ENCODE results near the gene AOPEP.

The AOPEP gene

DNA sequence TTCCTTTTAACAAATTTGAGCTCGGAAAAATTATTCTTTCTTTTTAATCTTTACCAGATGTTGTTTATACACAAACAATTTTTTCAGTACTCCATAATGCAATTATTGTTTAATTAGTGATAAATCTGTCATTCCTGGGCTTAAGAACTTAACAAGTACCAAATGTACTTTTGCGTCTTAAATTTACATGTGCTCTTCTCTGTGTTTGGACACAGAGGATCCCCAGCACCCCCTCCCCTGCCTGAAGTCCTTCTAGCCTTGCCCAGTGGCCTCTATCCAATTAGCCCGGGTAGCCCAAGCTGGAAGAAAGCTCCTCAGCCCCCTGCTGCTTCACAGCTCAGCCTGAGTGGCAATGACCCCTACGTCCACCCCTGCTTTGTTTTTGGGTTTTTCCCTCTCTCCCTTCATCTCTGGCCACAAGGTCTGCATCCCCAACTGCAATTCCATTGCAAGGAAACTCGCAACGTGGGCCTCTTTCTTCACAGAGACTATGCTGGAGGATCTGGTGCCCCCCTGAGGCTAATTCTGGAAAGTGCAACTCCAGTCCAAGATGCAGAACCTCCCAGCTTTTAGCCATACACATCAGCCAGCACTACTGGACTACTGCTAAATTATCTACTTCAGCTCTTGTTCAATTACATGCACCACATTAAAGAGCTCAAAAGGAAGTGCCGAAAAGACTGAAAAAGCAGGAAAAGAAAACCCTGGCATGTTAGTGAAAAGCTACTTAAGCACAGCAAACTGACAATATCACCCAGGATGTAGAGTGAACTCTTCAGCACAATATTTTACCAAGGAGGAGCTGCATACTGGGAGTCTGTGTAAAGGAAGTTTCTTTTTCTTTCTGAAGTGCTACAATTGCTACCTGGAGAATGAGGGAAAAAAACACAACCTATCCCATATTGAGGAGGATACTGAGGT is 404.8 kb downstream of the AOPEP start:
- peak; percentile 54 to 58 for DNase-seq

DNA sequence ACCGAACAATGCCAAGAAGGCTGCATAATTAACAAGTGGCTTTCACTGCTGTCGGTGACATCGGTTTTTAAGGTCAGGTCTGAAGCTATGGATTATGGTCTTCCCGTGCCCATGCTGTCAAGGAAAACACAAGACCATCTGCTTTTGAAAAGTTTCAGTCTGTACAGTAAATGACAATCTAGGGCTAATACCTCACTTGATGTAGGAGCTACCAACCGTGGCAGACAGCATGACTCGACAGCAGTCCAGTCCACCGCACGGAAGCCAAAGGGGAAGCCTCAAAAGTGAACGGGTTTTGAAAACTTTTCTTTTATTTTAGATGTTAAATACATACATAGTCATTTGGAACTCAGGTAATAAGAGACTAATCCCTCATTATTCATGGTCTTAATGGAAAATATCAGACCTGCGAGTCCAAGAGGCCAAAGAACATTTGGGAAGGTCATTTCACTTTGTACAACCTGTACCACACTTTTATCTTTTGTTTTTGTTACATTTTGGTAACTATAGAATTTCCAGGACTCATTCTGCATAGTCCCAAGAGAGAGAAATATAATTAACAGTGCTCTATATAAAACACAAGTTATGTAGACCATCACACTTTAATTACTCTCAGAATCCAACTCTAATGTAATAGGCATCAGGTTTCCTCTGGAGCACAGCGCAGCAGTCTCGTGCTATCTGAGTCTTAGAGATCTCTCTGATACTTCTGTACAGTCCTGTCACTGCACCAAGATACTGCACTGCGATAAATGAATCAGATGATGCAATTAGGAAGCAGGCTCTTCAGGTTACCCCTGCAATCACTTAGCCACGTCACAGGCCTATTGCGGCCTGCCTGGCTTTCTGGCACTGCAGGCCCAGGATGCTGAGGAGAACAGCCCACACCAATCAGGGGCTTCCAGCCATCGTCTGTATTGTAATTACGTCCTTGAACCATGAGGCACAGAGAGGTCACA is 406.1 kb downstream of the AOPEP start:
- DNase-seq, result no peak

DNA sequence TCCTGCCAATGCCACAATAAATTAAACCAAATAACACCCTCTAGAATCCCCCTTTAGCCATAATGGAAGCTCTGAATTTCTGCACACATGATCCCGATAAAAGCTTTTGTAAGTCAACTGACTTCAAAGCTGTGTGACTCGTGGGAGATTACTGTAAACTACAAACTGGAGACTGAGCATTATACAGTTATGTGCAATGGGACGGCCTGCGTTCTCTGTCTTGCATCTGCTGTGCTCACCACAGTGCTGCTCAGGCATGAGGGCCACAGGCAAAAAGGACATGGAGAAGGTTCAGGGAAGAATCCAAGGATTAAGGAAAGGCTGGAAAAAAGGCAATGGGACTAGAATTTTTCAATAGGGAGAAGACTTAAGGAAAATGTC is 406.8 kb downstream of the AOPEP start:
- DNase-seq, result no peak

DNA sequence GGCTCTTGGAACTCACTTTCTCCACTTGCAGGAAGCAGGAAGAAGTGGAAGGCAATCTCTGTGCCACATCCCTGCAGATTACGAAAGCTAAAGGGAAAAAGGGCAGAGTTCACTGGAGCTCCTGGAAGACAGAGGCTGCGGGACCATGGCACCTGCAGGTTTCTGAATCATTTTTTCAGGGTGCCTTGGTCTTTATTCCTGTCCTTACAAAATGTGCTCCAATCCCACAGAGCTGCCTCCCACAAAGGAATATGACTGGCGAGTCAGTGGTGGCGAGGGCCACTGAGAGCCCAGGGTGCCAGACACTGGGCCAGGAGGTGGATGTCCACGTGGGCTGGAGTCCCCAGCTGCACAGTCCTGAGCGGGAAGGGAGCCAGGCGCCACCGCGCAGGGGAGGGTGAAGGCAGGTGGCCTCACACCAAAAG is 408.0 kb downstream of the AOPEP start:
- DNase-seq, result no peak

DNA sequence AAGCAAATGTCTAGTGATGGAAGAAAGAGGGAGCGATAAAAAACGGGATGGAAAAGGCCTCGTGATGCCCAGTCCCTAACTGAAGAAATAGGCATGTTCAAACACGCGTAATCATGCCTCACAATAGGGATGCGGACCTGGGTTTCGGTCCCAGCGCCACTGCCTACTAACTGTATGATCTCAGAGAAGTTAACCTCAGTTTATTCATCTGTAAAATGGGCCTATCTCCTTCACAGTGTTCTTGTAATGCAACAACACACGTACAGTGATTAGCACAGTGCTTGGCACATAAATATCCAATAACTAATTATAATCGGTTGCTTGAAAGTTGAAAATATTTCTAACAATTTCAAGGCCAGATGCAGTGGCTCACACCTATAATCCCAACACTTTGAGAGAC is 409.3 kb downstream of the AOPEP start:
- DNase-seq, result no peak
